GM03348 (cell line): ENCODE measurements around the gene CELF2.
"Not testable (repeated sequence)": the region's sequence is repeated elsewhere in the genome, so short reads cannot be mapped to it uniquely, and the experiment has no call there.

Source experiments
- DNase-seq: peaks from one replicate; pipeline ENCODE4 v3.0.0; 2012; ENCODE audit warnings: low spot score

CELF2 gene

GRCh38 chr10:11096422-11096821, 78.8 kb downstream of the CELF2 start:
- DNase-seq, result no peak

DNA sequence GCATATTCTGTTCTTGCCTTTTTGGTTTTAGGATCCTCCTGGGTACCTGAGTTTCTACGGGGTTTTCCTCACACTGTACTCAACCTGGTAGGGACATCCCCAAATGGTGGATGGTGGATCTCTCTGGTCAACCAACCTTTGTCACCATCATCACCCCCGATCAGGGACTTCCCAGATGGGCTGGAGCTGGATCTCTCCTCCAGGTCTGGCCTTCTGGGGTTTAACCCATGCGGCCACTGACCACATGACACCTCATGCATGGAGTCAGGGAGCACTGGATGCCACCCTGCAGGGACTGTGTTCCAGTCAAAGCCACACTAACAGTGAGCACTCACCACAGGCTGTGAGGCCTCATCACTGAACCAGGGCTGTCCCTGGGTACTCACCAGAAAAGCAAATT, 80.0 kb downstream of the CELF2 start:
- no peak for DNase-seq

- DNase-seq, result no peak
Observed at GRCh38 chr10:11098666-11099065, 81.0 kb downstream of the CELF2 start.

DNA sequence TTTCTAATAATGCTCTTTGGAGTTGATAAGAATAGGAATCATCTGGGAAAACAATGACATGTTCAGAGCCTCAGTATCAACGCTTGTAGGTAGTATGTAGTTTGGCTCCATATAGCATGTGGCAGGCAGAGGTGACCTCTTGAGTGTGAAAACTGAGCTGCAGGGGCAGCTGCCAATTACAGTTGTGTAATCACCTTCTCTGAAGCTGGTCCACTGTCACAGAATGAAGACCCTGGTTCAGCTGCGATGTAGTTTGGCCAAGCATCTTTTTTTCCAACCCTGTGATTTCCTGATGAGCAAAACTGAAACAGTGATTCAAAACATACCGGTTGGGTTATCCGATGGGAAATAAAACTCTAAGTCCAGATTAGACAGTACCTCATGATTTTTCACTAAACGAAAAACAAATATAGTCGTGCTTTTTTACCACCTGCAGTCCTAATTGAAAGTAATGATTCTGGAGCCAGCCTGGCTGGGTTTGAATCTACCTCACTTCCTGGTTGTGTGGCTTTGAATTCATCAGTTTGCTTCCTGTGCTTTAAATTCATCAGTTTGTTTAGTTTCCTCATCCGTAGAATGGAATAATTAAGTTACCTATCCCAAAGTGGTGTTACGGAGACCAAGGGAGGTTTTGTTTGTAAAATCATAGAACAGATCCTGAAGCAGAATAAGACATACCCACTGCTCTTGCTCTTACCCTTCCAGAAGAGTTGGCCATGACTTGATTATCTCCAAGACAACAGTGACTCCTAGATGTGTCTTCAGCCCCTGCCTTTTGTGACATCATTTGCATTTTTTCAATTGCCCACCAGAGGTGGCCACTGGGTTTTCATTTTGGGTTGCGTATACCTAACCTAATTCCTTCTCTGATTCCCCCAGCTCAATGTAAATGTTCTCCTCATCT, 87.4 kb downstream of the CELF2 start:
- no peak for DNase-seq

- no peak for DNase-seq
Observed at GRCh38 chr10:11105676-11106004, 88.0 kb downstream of the CELF2 start.

GRCh38 chr10:11106621-11107374, 89.1 kb downstream of the CELF2 start:
- DNase-seq, result no peak

DNA sequence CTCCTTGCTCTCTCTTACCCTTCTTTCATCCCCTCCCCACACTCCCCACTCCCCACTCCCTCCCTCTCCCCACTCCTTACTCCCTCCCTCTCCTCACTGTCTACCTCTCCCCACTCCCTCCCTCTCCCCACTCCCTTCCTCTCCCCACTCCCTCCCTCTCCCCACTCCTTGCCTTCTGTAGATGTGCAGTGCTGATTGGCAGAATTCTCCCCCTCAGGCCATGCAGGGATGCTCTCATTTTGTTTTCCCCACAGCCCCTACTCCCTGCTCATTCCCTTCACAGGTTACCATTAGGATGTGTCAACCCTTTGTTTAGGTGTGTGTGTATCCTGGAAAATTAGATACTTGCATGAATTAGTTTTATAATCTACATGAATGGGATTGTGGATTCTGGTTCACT, 90.3 kb downstream of the CELF2 start:
- DNase-seq, result no peak

GRCh38 chr10:11108356-11108755, 90.7 kb downstream of the CELF2 start:
- DNase-seq, result no peak

- no peak for DNase-seq
Observed at GRCh38 chr10:11109590-11109989, 91.9 kb downstream of the CELF2 start.

DNA sequence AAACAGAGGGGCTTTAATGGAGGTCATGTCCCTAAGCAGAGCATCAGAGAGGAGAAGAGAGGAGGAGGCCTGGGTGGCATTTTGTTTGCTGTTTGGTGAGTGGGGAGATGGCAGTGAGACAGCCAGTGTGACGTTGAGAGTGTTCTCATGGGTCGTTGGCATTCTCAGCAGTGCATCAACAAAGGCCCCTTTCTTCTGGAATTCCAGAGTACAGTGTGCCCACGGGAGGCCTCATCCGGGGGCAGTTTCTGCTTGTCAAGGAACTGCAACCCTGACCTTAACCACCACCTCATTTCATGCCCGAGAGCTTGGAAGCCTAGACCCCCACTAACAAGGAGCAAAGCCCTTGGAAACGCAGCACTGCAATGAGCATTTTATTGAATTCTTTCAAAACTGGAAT, 92.9 kb downstream of the CELF2 start:
- no peak for DNase-seq

DNA sequence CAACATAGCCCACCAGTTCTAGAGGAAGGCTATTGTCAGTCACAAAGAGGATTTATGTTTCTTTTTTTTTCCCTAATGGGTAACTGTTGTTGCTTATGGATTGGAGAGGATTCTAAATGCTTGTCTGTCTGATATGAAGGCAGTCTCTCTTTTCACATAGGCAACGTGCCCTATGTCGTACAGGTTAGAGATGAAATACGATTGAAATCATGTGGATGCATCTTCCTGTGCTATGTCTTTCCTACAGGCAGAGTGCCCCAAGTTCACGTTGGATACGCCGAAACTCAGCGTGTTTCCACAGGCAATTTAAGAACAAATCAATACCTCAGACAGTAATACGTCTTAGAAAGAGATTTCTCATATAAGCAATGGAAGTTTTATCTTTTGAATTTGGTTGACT, 93.8 kb downstream of the CELF2 start:
- no peak for DNase-seq

DNA sequence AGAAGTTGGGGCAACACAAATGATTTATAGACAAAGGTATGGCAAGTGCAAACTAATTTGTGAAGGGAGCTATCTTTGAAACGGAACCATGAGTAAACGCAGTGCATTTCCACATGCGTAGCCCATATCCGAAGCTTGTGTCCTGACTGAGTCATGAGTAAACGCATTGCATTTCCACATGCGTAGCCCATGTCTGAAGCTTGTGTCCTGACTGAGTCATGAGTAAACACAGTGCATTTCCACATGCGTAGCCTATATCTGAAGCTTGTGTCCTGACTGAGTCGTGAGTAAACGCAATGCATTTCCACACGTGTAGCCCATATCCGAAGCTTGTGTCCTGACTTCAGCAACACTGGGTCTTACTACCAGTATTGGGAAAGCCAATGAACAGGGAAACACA, 95.0 kb downstream of the CELF2 start:
- no peak for DNase-seq

GRCh38 chr10:11113156-11113555, 95.5 kb downstream of the CELF2 start:
- DNase-seq, result no peak

- DNase-seq, result no peak
Observed at GRCh38 chr10:11114269-11114668, 96.6 kb downstream of the CELF2 start.

GRCh38 chr10:11115337-11115736, 97.7 kb downstream of the CELF2 start:
- DNase-seq, result no peak

- DNase-seq, result no peak
Observed at GRCh38 chr10:11116361-11116760, 98.7 kb downstream of the CELF2 start.

- no peak for DNase-seq
Observed at GRCh38 chr10:11116817-11117216, 99.1 kb downstream of the CELF2 start.

DNA sequence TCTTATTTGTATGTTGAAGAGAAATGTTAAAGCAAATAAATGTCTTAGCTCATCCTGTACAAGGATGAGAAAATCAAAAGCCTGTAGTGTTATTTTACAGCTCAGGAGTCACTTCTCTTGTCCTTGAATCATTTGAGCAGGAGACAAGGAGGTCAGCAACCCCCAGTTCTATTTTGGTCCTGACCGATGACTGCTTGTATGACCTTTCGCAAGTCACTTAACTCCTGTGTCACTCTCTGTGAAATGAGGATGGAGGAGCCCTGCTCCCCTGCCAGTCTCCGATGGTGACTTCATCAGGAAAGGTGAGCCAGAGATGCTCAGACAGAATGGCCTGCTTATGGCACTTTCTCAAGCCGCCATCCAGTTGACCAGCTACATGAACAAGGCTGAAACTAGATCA, 101.0 kb downstream of the CELF2 start:
- no peak for DNase-seq

DNA sequence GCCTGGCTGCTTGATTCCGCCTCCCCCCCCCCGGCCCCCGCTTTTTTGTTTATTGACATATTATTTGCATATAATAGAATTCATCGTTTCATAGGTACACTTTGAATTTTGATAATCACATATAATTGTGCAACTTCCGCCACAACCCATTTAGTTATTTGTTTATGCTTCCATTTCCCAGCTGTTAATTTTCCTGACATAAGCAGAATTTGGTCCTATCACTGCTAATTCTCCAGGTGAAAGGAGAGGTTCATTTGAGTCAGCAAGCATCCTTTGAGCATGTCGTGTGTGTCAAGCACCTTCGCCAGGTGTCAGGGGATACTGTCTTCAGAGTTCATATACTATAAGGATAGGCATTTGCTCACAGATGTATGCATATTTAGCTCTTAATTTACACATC, 102.2 kb downstream of the CELF2 start:
- no peak for DNase-seq

DNA sequence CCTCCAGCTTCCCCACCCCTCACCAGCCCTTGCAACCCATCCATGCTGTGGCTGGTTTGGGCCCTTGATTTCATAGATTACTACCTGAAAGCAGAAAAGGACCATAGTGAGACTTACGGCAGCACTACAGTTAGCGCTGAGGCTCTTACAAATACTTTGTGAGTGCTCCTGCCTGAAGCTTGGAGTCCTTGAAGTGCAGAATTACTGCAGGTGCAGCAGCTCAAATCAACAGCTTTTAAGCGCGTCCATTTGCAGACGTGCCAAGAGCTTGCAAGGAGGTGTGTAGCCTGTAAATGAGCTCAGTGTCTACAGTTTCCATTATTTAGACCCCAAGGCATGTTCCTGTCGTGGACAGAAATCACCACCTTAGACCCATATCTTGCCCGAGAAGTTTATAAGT, 103.0 kb downstream of the CELF2 start:
- no peak for DNase-seq

DNA sequence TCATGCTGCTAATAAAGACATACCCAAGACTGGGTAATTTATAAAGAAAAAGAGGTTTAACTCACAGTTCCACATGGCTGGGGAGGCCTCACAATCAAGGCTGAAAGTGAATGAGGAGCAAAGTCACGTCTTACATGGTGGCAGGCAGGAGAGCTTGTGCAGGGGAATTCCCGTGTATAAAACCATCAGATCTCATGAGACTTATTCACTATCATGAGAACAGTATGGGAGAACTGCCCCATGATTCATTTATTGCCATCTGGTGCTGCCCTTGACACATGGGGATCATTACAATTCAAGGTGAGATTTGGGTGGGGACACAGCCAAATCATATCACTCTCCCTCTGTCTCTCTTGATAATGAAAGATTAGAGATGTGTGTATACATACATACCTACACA, 106.2 kb downstream of the CELF2 start:
- not testable (repeated sequence) for DNase-seq

DNA sequence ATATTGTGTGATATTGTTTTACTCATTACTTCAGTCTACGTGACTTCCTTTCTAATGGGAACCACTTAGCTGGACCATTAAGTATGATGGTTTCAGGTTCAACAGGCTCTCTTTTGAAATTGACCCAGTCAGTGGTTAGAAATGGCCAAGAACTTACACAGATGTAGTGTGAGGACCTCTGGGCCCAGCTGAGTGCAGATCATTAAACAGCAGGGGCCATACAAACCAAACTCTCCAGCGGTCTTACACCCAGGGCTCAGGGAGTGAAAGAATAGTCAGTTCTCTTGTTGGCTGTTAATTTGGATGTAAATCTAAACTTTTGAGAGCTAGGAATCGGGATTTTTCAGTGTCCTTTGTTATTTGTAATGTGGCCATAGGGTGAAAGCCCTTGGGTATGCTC, 107.3 kb downstream of the CELF2 start:
- no peak for DNase-seq

GRCh38 chr10:11127017-11127416, 109.3 kb downstream of the CELF2 start:
- not testable (repeated sequence) for DNase-seq
